NCI-H1105 (cell line): ENCODE data around the gene LRMDA.
A peak's percentile ranks its signal among the peaks of the same experiment; 100 is the strongest.

Source experiments
- DNase-seq: peaks from one replicate; lab custom pipeline; 2025; lab: John Stamatoyannopoulos, UW

Gene LRMDA

DNA sequence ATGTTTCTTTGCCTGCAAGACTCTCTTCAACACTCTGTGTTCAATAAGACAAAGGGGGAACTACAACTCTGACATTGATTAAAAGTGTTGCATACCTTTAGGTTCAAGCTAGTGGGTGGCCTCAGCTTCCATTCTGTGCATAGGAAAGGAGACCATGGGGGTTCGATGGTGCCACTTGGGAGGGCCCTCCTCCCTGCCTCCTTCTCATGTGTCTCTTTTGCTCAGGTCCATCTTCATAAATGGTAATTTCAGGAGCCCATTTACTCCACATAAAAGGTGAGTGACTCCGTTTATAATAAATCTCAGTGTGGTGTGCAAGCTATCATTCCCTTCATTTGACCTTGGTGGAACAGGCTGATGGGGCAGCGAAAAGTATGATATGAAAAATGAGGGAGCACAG is 285.1 kb downstream of the LRMDA start:
- DNase-seq, result no peak

GRCh38 chr10:75717126-75717916 is 285.9 kb downstream of the LRMDA start:
- DNase-seq, result no peak

- peak; percentile 35 for DNase-seq
These were observed 287.6 kb downstream of the LRMDA start for GRCh38 chr10:75718991-75719390.

GRCh38 chr10:75720157-75720556 is 288.7 kb downstream of the LRMDA start:
- DNase-seq, result no peak

- no peak for DNase-seq
These were observed 290.6 kb downstream of the LRMDA start for GRCh38 chr10:75722020-75722419.

DNA sequence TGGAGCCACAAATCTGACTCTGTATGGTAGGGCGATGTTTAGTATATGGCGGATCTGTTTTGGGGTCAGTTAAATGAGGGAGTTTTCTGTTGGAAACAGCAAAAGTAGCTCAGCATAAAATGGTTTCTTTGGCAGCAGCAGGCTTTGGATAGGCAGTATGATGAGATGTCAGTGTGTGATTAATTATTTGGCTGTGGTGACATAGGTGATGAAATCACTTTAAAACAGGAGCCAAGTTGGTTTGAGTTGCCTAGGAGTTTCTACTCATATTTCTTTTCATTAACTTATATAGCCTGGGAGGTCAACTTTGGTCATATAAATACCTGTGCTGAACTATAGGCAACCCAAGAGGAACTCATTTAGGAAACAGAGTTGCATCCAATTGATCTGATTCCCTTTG is 291.2 kb downstream of the LRMDA start:
- DNase-seq, result no peak

- DNase-seq, result no peak
These were observed 292.0 kb downstream of the LRMDA start for GRCh38 chr10:75723319-75723980.

DNA sequence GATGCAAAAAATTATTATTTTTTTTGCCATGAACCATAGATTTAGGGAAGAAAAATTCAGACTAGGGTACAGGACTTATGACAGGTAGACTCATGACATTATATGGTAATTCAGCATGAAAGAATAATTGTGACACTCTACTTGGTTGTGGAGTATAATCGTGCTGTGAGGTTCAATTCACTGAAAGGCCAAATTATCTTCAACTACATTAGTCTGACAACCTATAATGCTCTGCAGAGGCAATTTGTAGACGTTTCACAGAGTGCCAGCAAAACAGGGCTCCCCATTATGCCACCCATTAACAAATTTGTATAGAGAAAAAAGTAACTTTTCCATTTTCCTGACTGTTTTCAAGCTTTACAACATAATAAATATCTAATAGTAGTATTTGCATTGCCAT is 292.6 kb downstream of the LRMDA start:
- DNase-seq, result no peak

- DNase-seq, result no peak
These were observed 295.4 kb downstream of the LRMDA start for GRCh38 chr10:75726522-75727483.

GRCh38 chr10:75730847-75731246 is 299.4 kb downstream of the LRMDA start:
- no peak for DNase-seq

DNA sequence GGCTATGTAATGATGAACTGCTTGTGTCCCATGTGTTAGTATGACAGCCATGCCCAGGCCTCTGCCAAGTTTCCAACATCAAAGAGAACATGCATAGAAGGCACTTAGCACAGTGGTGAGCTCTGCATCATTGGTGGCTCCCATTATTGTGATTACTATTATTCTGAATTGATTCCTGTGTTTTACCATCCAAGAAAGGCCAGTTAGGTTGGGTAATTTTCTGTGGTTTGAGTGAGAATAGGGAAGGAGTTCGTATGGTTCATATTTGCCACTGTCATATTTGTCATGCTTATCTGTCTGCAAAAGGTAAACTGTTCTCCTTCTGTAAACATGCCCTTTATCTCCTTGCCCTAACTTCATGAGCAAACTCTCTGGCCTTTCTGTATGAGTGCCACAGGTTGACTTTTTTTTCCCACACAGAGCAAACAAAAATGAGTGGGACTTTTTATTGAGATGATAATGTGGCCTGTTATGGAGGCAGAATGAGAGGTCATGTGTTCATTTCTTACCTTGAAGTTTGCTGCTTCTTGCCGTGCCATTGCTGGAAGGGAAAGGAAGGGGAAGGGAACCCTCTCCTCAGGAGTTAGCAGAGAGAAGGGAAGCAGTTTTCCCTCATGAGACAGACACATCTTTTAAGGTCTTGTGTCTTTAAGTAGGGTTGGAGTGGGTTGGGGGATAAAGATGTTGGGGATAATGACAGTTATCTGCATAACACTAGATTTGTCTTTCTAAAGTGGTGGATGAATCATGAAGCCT is 301.9 kb downstream of the LRMDA start:
- no peak for DNase-seq

DNA sequence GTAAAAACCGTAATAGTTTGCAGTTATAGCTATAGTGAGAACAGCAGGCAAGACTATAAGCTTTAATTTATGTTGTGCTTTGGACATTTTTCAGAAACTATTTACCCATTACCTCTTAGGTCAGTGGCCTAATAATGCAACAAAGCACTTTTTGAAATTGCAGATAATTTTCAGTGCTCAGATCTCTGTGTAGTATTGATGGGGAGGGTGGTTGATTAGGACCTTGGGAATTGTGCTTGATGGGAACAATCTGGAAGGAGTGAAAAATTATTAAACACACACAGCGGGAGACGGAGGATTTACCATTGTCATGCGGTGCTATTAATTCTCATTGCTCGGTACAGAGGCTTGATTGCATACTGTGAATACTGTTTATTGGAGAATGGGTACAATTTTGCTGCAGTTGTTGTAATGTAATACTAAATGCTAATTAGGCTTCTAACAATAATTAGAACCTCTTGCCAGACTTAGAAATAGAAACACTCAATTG is 304.8 kb downstream of the LRMDA start:
- no peak for DNase-seq

- DNase-seq, result no peak
These were observed 305.6 kb downstream of the LRMDA start for GRCh38 chr10:75736889-75737579.

DNA sequence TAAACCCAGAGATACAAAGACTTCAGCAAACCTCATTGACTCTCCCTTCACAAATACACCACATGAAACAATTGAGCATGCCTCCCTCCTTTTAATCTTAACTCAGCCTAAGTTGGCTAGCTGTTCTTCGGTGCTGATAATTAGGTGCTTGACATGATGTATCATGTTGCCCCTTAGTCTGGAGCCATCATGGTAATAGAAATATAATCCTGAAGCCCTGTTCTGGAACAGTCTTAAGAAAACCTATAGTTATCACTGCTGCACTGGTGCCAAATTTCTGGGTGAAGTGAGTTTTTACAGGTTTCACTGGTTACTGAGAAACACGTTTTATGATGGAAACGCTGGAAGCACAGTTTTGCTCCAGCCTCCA is 306.1 kb downstream of the LRMDA start:
- DNase-seq, result no peak

DNA sequence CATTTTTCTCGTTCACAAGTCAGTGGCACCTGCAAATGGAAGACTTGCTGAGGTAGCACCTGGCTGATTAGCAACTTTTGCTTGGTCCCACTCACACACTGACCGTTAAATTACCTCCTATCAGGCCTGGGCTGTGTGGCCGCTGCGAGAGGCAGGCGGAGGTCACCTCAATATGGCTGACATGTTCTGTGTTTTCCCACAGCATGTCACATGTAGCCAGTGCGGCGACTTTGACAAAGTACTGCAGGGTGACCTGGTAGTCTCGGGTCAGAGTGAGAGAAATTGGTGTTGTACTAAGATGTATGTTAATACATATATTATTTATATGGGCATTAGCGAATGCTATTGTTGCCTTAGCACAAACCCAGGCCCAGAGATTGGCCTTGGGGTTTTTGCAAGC is 307.5 kb downstream of the LRMDA start:
- DNase-seq, result no peak

- DNase-seq, result no peak
These were observed 308.2 kb downstream of the LRMDA start for GRCh38 chr10:75739414-75740143.

DNA sequence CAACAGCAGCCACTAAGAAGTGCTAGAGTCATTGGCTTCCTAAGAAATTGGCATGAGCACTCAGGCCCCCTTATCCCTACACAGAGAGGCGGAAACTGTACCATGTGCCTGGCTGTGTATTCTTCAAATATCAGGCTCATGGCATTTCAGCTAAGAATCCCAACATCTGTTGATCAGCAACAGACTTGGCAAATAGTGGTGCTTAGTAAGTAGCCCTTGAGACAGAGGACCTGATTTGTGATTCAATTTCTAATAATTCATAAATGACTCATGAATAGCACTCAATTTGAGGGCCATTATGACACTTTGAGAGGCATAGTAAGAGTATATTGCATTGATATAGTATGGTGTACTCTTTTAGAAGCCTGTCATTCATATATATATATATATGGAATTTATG is 309.1 kb downstream of the LRMDA start:
- DNase-seq, result no peak

DNA sequence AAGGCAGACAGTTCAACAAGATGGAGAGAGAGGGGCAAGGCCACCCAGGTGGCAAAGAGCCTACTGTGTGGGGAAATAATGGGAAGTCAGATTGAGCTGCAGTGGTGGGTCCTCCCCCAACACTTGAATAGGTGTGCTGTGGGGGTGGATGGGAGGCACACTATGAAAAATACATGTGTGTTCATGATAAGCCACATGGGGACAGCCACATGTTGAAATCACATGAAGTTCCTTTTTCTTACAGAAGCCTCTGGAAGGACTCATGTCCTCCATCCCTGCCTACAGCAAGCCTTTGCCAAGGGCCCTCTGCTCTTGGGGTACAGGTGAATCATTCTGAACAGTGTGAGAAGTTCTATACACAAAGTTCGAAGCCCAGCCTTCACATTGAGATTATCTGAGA is 310.9 kb downstream of the LRMDA start:
- DNase-seq, result no peak

DNA sequence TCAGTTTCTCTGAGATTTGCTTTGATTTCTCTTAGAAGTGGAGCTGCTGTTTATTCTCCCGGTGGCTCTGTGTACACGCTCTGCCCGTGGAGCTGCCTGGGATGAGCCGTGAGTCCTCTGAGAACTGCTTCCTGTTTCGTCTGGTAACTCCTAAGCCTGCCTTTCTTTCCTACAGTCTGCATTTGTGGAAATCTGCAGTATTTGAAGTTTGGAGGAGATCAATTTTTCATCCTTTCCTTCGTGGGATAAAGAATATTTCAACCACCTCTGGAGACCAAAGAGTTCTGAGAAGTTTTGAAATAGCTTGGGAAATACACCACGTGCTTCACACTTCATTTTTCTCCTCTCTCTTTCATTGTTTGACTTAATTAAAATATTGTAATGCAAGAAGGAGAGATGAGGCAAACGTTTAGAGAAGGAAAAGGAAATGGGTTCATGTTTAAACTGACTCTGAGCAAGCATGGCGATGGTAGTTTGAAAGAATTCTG is 311.9 kb downstream of the LRMDA start:
- no peak for DNase-seq

- DNase-seq, result no peak
These were observed 312.8 kb downstream of the LRMDA start for GRCh38 chr10:75744261-75744660.
